NCI-H2227 treated with DMSO at 0.1 percent for 48 hours (cell line): ENCODE results near the gene ASNS.

Experiments used
- DNase-seq: peaks from one replicate; lab custom pipeline; 2025; lab: John Stamatoyannopoulos, UW

ASNS gene

GRCh38 chr7:97842772-97843345, 29.3 kb downstream of the ASNS start:
- no peak for DNase-seq

- no peak for DNase-seq
These were observed 30.2 kb downstream of the ASNS start for GRCh38 chr7:97842006-97842405.

GRCh38 chr7:97835296-97836138, 36.7 kb downstream of the ASNS start:
- peak; percentile 78 for DNase-seq

GRCh38 chr7:97819161-97819560, 53.0 kb downstream of the ASNS start:
- no peak for DNase-seq

- no peak for DNase-seq
These were observed 54.0 kb downstream of the ASNS start for GRCh38 chr7:97818066-97818663.
